K562 (cell line): ENCODE data around the gene PLEKHG4B. TPM values are rescaled to one million over a fixed set of nuclear protein-coding genes. Genes with fewer than 3 reads are reported as not detected.

Source experiments
- CAMTA2 ChIP-seq: fragments of 250-450 bp; sonication (Bioruptor Pico); conservative IDR thresholded peaks from 2 replicates; pipeline ENCODE4 v1.5.1; 2022
- CHD2 ChIP-seq: IDR thresholded peaks from 2 replicates; pipeline ENCODE4 v1.6.1; 2011; ENCODE audit warnings: low read depth, low read length
- DIDO1 ChIP-seq: fragments of 450-650 bp; IDR thresholded peaks from 2 replicates; pipeline ENCODE4 v1.6.1; 2016; ENCODE audit warnings: low read depth, missing biosample characterization, missing genetic modification characterization
- DPF2 ChIP-seq: fragments of 450-650 bp; IDR thresholded peaks from 2 replicates; pipeline ENCODE4 v1.6.1; 2016
- GATA2 ChIP-seq: sonication (generic); formaldehyde crosslinking; IDR thresholded peaks from 2 replicates; pipeline ENCODE4 v1.4.0; 2020; ENCODE audit warnings: mild to moderate bottlenecking, missing genetic modification reagents
- RHOXF2B ChIP-seq: fragments of 250-450 bp; sonication (Bioruptor Pico); conservative IDR thresholded peaks from 2 replicates; pipeline ENCODE4 v1.5.1; 2021
- SAP30 ChIP-seq: fragments of 200-600 bp; sonication (generic); IDR thresholded peaks from 2 replicates; pipeline ENCODE4 v1.6.1; 2012; ENCODE audit warnings: borderline replicate concordance, low read depth, mild to moderate bottlenecking, moderate library complexity, low read length, control low read depth, inconsistent platforms; ENCODE audit not compliant: insufficient read depth, poor library complexity, severe bottlenecking
- SMAD4 ChIP-seq: fragments of 250-450 bp; sonication (Bioruptor Pico); conservative IDR thresholded peaks from 2 replicates; pipeline ENCODE4 v1.8.0; 2021; ENCODE audit warnings: inconsistent platforms, mild to moderate bottlenecking, moderate library complexity
- SMARCC2 ChIP-seq: fragments of 450-650 bp; IDR thresholded peaks from 2 replicates; pipeline ENCODE4 v1.6.1; 2017; ENCODE audit warnings: antibody characterized with exemption, moderate library complexity, mild to moderate bottlenecking, low read depth
- TAF15 ChIP-seq: fragments of 200-400 bp; formaldehyde crosslinking; IDR thresholded peaks from 2 replicates; pipeline ENCODE4 v1.6.1; 2017; ENCODE audit warnings: mild to moderate bottlenecking, low read depth, low read length, moderate library complexity
- TAF7 ChIP-seq: fragments of 450-650 bp; IDR thresholded peaks from 2 replicates; pipeline ENCODE4 v1.6.1; 2016; ENCODE audit warnings: missing genetic modification characterization, missing compliant biosample characterization
- TAF9B ChIP-seq: fragments of 450-650 bp; IDR thresholded peaks from 2 replicates; pipeline ENCODE4 v1.6.1; 2018; ENCODE audit warnings: mild to moderate bottlenecking; ENCODE audit not compliant: partially characterized antibody
- ZNF165 ChIP-seq: fragments of 250-450 bp; sonication (Bioruptor Pico); IDR thresholded peaks from 2 replicates; pipeline ENCODE4 v1.4.0; 2020; ENCODE audit warnings: borderline replicate concordance
- ZNF311 ChIP-seq: fragments of 250-450 bp; sonication (Bioruptor Pico); IDR thresholded peaks from 2 replicates; pipeline ENCODE4 v1.4.0; 2020; ENCODE audit warnings: mild to moderate bottlenecking, moderate library complexity
- polyA plus RNA-seq, 8 experiments: library from polyadenylated mRNA; depleted of rRNA in 4 of 8; stranded (reverse) in 5 of 8; unstranded in 3 of 8; fragments of >200 nt; fragmentation: Nextera tagmentation in 2 of 8; fragmentation: Illumina TruSeq in 1 of 8; extraction: Ambion mirVana in 2 of 8; extraction: Trizol in 1 of 8; gene quantifications; 2 replicates each; pipeline versions ENCODE4 v1.2.1 to v1.2.3, GENCODE V29; 2011 to 2014; ENCODE audit warnings: inconsistent platforms in 1 of 8, missing spikeins in 1 of 8
- total RNA-seq, 7 experiments: library from RNA; depleted of rRNA in 6 of 7; stranded (reverse); fragments of >200 nt in 6 of 7; fragmentation: Illumina TruSeq in 2 of 7; extraction: Trizol in 2 of 7; gene quantifications; 2 replicates each; pipeline versions ENCODE4 v1.2.1 to v1.2.3, GENCODE V29; 2011 to 2021; ENCODE audit warnings: low replicate concordance in 1 of 7
- TF ChIP-seq, protein P1 (sequence below): sonication (generic); IDR thresholded peaks from 2 replicates; pipeline ENCODE4 v1.6.1; 2016
- TF ChIP-seq, protein P2 (sequence below): sonication (generic); formaldehyde crosslinking; IDR thresholded peaks from 2 replicates; pipeline ENCODE4 v1.8.0; 2022; ENCODE audit warnings: mild to moderate bottlenecking, missing genetic modification reagents
- TF ChIP-seq, protein P3 (sequence below), 2 experiments: fragments of 450-650 bp; IDR thresholded peaks; 2 replicates each; pipeline ENCODE4 v1.6.1; 2018; ENCODE audit warnings: mild to moderate bottlenecking in 2 of 2, low read depth in 1 of 2; ENCODE audit not compliant: partially characterized antibody in 2 of 2
- TF ChIP-seq, protein P4 (sequence below): sonication (generic); formaldehyde crosslinking; IDR thresholded peaks from 2 replicates; pipeline ENCODE4 v1.8.0; 2022; ENCODE audit warnings: mild to moderate bottlenecking, missing genetic modification reagents

PLEKHG4B gene
- total and polyA plus RNA-seq, 9 of the 15 experiments (the other 6 are each of a cell fraction or from before 2014, with no cell fraction given) = 0.02 TPM; not detected in 8

DNA sequence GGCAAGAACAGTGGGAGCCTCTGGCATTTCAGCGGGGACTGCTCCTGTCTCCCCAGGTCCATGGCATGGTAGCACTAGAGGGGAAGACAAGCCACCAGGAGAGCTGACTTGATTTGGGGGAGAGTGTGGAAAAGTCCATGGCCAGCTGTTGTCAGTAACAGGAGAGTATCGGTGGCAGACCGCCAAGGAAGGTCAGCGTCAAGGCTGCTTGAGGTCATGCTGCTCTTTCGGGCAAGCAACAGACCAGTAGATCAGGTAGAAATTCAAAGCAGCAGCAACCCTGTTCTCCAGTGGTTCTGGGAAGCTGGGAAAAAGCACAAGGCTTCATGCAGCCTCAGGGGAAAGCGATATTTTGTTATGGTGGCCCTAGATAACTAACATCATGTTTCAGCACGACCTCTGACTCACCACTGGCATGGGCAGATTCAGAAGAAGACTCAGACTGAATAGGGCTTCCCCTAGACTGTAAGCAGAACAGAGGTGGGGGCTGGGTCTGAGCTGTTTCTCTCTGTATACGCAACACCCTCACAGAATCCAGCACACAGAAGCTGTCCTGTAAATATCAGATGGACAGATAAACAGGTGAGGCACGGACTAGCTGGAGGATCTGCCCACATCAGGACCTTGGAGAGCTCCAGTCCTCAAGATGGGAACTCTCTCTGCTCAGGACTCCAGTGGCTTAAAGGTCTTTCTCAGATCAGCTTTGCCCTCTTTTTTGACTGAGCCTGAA lies 35.2 kb upstream of the PLEKHG4B start (continued):
- TF ChIP-seq DPF2 (no peak), DIDO1 (tag) (no peak), TAF15 (no peak), TAF7 (tag) (no peak), TAF9B (no peak), SMAD4 (CRISPR knock-in tag) (0 out of 2 replicates have a peak, but pooled peaks have one; percentile 23), SMARCC2 (no peak), CHD2 (no peak), ZNF311 (0 out of 2 replicates have a peak, but pooled peaks have one; percentile 37), CAMTA2 (CRISPR knock-in tag) (no peak), SAP30 (no peak), RHOXF2B (CRISPR knock-in tag) (no peak), ZNF165 (CRISPR knock-in tag) (no peak), GATA2 (CRISPR knock-in tag) (peak; percentile 10; the same call in 1 of the 2 replicates)
- TF ChIP-seq, protein P1, sequence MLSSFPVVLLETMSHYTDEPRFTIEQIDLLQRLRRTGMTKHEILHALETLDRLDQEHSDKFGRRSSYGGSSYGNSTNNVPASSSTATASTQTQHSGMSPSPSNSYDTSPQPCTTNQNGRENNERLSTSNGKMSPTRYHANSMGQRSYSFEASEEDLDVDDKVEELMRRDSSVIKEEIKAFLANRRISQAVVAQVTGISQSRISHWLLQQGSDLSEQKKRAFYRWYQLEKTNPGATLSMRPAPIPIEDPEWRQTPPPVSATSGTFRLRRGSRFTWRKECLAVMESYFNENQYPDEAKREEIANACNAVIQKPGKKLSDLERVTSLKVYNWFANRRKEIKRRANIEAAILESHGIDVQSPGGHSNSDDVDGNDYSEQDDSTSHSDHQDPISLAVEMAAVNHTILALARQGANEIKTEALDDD = no peak
- TF ChIP-seq, protein P2, sequence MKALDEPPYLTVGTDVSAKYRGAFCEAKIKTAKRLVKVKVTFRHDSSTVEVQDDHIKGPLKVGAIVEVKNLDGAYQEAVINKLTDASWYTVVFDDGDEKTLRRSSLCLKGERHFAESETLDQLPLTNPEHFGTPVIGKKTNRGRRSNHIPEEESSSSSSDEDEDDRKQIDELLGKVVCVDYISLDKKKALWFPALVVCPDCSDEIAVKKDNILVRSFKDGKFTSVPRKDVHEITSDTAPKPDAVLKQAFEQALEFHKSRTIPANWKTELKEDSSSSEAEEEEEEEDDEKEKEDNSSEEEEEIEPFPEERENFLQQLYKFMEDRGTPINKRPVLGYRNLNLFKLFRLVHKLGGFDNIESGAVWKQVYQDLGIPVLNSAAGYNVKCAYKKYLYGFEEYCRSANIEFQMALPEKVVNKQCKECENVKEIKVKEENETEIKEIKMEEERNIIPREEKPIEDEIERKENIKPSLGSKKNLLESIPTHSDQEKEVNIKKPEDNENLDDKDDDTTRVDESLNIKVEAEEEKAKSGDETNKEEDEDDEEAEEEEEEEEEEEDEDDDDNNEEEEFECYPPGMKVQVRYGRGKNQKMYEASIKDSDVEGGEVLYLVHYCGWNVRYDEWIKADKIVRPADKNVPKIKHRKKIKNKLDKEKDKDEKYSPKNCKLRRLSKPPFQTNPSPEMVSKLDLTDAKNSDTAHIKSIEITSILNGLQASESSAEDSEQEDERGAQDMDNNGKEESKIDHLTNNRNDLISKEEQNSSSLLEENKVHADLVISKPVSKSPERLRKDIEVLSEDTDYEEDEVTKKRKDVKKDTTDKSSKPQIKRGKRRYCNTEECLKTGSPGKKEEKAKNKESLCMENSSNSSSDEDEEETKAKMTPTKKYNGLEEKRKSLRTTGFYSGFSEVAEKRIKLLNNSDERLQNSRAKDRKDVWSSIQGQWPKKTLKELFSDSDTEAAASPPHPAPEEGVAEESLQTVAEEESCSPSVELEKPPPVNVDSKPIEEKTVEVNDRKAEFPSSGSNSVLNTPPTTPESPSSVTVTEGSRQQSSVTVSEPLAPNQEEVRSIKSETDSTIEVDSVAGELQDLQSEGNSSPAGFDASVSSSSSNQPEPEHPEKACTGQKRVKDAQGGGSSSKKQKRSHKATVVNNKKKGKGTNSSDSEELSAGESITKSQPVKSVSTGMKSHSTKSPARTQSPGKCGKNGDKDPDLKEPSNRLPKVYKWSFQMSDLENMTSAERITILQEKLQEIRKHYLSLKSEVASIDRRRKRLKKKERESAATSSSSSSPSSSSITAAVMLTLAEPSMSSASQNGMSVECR (CRISPR knock-in tag) = no peak
- TF ChIP-seq, protein P3, sequence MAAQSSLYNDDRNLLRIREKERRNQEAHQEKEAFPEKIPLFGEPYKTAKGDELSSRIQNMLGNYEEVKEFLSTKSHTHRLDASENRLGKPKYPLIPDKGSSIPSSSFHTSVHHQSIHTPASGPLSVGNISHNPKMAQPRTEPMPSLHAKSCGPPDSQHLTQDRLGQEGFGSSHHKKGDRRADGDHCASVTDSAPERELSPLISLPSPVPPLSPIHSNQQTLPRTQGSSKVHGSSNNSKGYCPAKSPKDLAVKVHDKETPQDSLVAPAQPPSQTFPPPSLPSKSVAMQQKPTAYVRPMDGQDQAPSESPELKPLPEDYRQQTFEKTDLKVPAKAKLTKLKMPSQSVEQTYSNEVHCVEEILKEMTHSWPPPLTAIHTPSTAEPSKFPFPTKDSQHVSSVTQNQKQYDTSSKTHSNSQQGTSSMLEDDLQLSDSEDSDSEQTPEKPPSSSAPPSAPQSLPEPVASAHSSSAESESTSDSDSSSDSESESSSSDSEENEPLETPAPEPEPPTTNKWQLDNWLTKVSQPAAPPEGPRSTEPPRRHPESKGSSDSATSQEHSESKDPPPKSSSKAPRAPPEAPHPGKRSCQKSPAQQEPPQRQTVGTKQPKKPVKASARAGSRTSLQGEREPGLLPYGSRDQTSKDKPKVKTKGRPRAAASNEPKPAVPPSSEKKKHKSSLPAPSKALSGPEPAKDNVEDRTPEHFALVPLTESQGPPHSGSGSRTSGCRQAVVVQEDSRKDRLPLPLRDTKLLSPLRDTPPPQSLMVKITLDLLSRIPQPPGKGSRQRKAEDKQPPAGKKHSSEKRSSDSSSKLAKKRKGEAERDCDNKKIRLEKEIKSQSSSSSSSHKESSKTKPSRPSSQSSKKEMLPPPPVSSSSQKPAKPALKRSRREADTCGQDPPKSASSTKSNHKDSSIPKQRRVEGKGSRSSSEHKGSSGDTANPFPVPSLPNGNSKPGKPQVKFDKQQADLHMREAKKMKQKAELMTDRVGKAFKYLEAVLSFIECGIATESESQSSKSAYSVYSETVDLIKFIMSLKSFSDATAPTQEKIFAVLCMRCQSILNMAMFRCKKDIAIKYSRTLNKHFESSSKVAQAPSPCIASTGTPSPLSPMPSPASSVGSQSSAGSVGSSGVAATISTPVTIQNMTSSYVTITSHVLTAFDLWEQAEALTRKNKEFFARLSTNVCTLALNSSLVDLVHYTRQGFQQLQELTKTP (IDR thresholded peaks at IDR 0.05; ENCODE audit: low read depth in 1 of 2, partially characterized antibody in 2 of 2) = peak in 1 of 2 experiments; percentile 83
- TF ChIP-seq, protein P4, sequence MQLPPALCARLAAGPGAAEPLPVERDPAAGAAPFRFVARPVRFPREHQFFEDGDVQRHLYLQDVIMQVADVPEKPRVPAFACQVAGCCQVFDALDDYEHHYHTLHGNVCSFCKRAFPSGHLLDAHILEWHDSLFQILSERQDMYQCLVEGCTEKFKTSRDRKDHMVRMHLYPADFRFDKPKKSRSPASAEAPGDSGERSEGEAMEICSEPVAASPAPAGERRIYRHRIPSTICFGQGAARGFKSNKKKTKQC (CRISPR knock-in tag) = peak; percentile 63; the same call in 1 of the 2 replicates
